Hepatocyte (in vitro differentiated cells): ENCODE data around the gene CEACAM19. TPM values are rescaled to one million over a fixed set of nuclear protein-coding genes. Genes with fewer than 3 reads are reported as not detected.
A peak's percentile ranks its signal among the peaks of the same experiment; 100 is the strongest.

Experiments used
- DNase-seq: peaks from one replicate; pipeline ENCODE4 v3.0.0-alpha.2; 2016; ENCODE audit warnings: low spot score
- H2AFZ ChIP-seq: fragments of 200-600 bp; sonication (generic); 2 replicates; pipeline ENCODE4 v1.6.0; 2016; ENCODE audit warnings: antibody characterized with exemption, mild to moderate bottlenecking
- H3K27ac ChIP-seq: fragments of 200-600 bp; sonication (generic); 2 replicates; pipeline ENCODE4 v1.5.1; 2016; ENCODE audit warnings: mild to moderate bottlenecking
- H3K27me3 ChIP-seq: fragments of 200-600 bp; sonication (generic); 2 replicates; pipeline ENCODE4 v1.6.1; 2016
- H3K36me3 ChIP-seq: fragments of 200-600 bp; sonication (generic); replicated peaks from 2 replicates; pipeline ENCODE4 v1.5.1; 2016; ENCODE audit warnings: low read depth; ENCODE audit not compliant: insufficient read depth
- H3K4me1 ChIP-seq: fragments of 200-600 bp; sonication (generic); 2 replicates; pipeline ENCODE4 v1.5.1; 2016; ENCODE audit warnings: mild to moderate bottlenecking, moderate library complexity; ENCODE audit not compliant: insufficient read depth
- H3K4me2 ChIP-seq: fragments of 200-600 bp; sonication (generic); 2 replicates; pipeline ENCODE4 v1.6.0; 2016
- H3K4me3 ChIP-seq: fragments of 200-600 bp; sonication (generic); 2 replicates; pipeline ENCODE4 v1.5.1; 2016; ENCODE audit warnings: mild to moderate bottlenecking
- H3K79me2 ChIP-seq: fragments of 200-600 bp; sonication (generic); 2 replicates; pipeline ENCODE4 v1.6.0; 2017; ENCODE audit warnings: mild to moderate bottlenecking
- H3K9me2 ChIP-seq: fragments of 200-600 bp; sonication (generic); replicated peaks from 2 replicates; pipeline ENCODE4 v1.6.0; 2017; ENCODE audit warnings: mild to moderate bottlenecking; ENCODE audit not compliant: insufficient read depth
- H3K9me3 ChIP-seq: fragments of 200-600 bp; sonication (generic); 2 replicates; pipeline ENCODE4 v1.5.1; 2016; ENCODE audit warnings: low read depth, mild to moderate bottlenecking
- H4K20me1 ChIP-seq: fragments of 200-600 bp; sonication (generic); 2 replicates; pipeline ENCODE4 v1.6.0; 2016; ENCODE audit warnings: mild to moderate bottlenecking; ENCODE audit not compliant: insufficient read depth, poor library complexity, severe bottlenecking
- CTCF ChIP-seq: fragments of 200-600 bp; sonication (generic); IDR thresholded peaks from 2 replicates; pipeline ENCODE4 v1.5.1; 2016; ENCODE audit warnings: antibody characterized with exemption, mild to moderate bottlenecking; ENCODE audit not compliant: poor library complexity
- EZH2 ChIP-seq: fragments of 200-600 bp; sonication (generic); IDR thresholded peaks from 2 replicates; pipeline ENCODE4 v1.6.1; 2016; ENCODE audit warnings: antibody characterized with exemption, mild to moderate bottlenecking, borderline replicate concordance
- EZH2phosphoT487 ChIP-seq: fragments of 200-600 bp; sonication (generic); IDR thresholded peaks from one replicate; pipeline ENCODE4 v1.6.1; 2018; ENCODE audit warnings: antibody characterized with exemption, mild to moderate bottlenecking, low read depth, moderate library complexity; ENCODE audit not compliant: unreplicated experiment, severe bottlenecking
- WGBS: methylation state at CpG from one replicate; pipeline ENCODE4 v1.1.6; 2016; ENCODE audit warnings: low lambda C conversion rate; ENCODE audit errors: missing lambda C conversion rate; 5-methylcytosine and 5-hydroxymethylcytosine counted together
- polyA plus RNA-seq: library from polyadenylated mRNA; unstranded; fragments of >200 nt; fragmentation: Nextera tagmentation; extraction: Ambion mirVana; gene quantifications from 2 replicates; pipeline ENCODE4 v1.2.1, GENCODE V29; 2016
- total RNA-seq: library from RNA; depleted of rRNA; stranded (reverse); fragments of >200 nt; gene quantifications from 2 replicates; pipeline ENCODE4 v1.2.3, GENCODE V29; 2014

Gene CEACAM19
- total and polyA plus RNA-seq, 2 experiments from 2014 or later: 2.8 to 5.6 TPM

- 91% methylated on average over 11 of the region's 14 CpGs for WGBS
- Histone ChIP-seq H3K36me3 (no peaks in the 10 kb centered on the region), H3K27ac (no peak overlapping the region), H3K4me1 (no peaks in the 10 kb centered on the region), H4K20me1 (no peaks in the 10 kb centered on the region), H2AFZ (no peak overlapping the region), H3K79me2 (no peaks in the 10 kb centered on the region), H3K9me3 (no peaks in the 10 kb centered on the region), H3K9me2 (no peaks in the 10 kb centered on the region), H3K4me3 (no peak overlapping the region), H3K27me3 (no peaks in the 10 kb centered on the region), H3K4me2 (no peak overlapping the region)
- TF ChIP-seq CTCF: no peak
- TF ChIP-seq EZH2: no peak
- TF ChIP-seq EZH2phosphoT487: no peak
- no peak for DNase-seq
Measured at GRCh38 chr19:44710483-44710882, 39.2 kb downstream of the CEACAM19 start.

DNA sequence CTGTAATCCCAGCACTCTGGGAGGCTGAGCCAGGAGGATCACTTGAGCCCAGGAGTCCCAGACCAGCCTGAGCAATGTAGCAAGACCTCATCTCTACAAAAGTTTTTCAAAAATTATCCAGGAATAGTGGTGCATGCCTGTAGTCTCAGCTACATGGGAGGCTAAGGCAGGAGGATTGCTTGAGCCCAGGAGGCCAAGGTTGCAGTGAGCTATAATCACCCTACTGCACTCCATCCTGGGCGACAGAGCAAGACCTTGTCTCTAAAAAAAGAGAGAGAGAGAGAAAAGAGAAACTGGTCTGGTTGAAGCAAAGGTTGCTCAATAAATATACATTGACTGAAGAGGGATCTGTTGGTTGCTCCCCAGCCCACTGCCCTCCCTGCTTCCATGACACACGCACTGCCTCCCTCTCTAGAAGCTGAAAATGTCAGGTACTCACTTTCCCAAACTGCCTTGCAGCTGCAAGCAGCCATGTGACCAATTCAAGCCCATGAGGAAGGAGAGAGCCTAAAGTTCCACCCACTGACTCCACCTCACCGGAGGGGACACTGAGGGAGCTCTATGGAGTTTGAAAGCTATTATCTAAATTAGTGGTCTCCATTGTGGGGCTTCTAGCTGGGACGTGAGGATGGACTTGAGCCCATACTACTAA is 41.7 kb downstream of the CEACAM19 start:
- 56% methylated on average over 4 of the region's 4 CpGs for WGBS
- Histone ChIP-seq H3K4me1 (no peaks in the 10 kb centered on the region), H3K36me3 (no peaks in the 10 kb centered on the region), H3K27ac (no peak overlapping the region), H3K4me3 (no peak overlapping the region), H3K27me3 (no peaks in the 10 kb centered on the region), H3K79me2 (no peaks in the 10 kb centered on the region), H3K4me2 (no peak overlapping the region), H4K20me1 (no peaks in the 10 kb centered on the region), H3K9me3 (no peaks in the 10 kb centered on the region), H2AFZ (no peak overlapping the region), H3K9me2 (no peaks in the 10 kb centered on the region)
- no peak for TF ChIP-seq EZH2
- no peak for TF ChIP-seq EZH2phosphoT487
- TF ChIP-seq CTCF: no peak
- no peak for DNase-seq

DNA sequence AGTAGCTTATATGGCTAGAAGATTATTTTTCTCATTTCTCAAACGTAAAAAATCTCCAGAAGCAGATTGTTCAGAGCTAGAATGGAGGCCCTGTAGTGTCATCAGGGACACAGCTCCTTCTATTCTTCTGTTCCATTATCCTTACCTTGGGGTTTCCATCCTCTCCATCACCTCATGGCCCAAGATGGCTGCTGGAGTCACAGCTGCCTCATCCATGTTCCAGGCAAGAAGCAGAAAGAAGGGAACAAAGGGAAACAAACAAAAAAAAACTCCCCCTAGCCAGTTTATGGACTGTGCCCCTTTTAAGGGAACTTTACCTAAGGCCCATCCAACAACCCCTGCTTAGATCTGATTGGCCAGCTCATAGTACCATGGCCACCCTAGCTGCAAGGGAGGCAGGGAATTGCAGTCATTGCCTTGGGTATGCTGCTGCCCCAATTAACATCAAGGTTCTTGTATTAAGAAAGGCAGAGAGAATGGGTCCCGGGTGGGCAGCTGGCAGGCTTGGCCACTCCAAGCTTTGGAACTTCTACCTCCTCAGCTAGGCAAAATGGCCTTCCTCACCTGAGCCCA is 43.4 kb downstream of the CEACAM19 start:
- no peaks in the 10 kb centered on the region for H4K20me1 ChIP-seq
- 47% methylated on average over 2 of the region's 2 CpGs for WGBS
- H3K36me3 ChIP-seq: no peaks in the 10 kb centered on the region
- H3K79me2 ChIP-seq: no peaks in the 10 kb centered on the region
- H3K4me3 ChIP-seq: no peak overlapping the region
- H2AFZ ChIP-seq: no peak overlapping the region
- no peaks in the 10 kb centered on the region for H3K9me2 ChIP-seq
- TF ChIP-seq EZH2: no peak
- TF ChIP-seq CTCF: no peak
- TF ChIP-seq EZH2phosphoT487: no peak
- no peak overlapping the region for H3K4me2 ChIP-seq
- H3K27me3 ChIP-seq: no peaks in the 10 kb centered on the region
- peaks cover 14% of the 10 kb centered on the region for H3K4me1 ChIP-seq
- H3K27ac ChIP-seq: no peak overlapping the region
- no peaks in the 10 kb centered on the region for H3K9me3 ChIP-seq
- no peak for DNase-seq

- TF ChIP-seq EZH2phosphoT487 (no peak), CTCF (no peak), EZH2 (no peak)
- DNase-seq: no peak
- Histone ChIP-seq H3K4me2 (no peak overlapping the region), H3K36me3 (no peaks in the 10 kb centered on the region), H3K27me3 (no peaks in the 10 kb centered on the region), H4K20me1 (no peaks in the 10 kb centered on the region), H3K79me2 (peaks cover 8% of the 10 kb centered on the region), H3K9me3 (no peaks in the 10 kb centered on the region), H3K9me2 (no peaks in the 10 kb centered on the region), H3K4me1 (peaks cover 14% of the 10 kb centered on the region), H3K27ac (peak overlapping the region; percentile 95), H2AFZ (no peak overlapping the region), H3K4me3 (no peak overlapping the region)
- WGBS: 95% methylated on average over 6 of the region's 6 CpGs
Measured at GRCh38 chr19:44717603-44718002, 46.3 kb downstream of the CEACAM19 start.
